Measurements from ENCODE around the gene FALEC. TPM values are rescaled to one million over a fixed set of nuclear protein-coding genes. Genes with fewer than 3 reads are reported as not detected.
"Not testable (repeated sequence)": the region's sequence is repeated elsewhere in the genome, so short reads cannot be mapped to it uniquely, and the experiment has no call there.

The FALEC gene
- total RNA-seq, 2 donors from 2014 or later, result 0.70 to 1.6 TPM

DNA sequence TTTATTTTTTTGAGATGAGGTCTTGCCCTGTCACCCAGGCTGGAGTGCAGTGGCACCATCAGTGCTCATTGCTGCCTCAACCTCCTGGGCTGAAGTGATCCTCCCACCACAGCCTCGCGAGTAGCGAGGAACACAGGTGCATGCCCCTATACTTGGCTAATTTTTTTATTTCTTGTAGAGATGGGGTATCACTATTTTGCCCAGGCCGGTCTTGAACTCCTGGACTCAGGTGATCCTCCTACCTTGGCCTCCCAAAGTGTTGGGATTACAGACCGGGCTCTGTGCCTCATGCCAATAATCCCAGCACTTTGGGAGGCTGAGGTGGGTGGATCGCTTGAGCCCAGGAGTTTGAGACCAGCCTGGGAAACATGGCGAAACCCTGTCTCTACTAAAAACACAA, 65.9 kb downstream of the FALEC start:
- not testable (repeated sequence) for H3K27me3 Mint-ChIP-seq (ENCODE audit: insufficient read depth)

GRCh38 chr1:150581962-150582361, 66.4 kb downstream of the FALEC start:
- H3K27me3 Mint-ChIP-seq (ENCODE audit: insufficient read depth); H3K9me3 Mint-ChIP-seq; H3K4me3 ChIP-seq (ENCODE audit: low read length); H3K4me1 Mint-ChIP-seq; H3K4me3 Mint-ChIP-seq; H3K27ac Mint-ChIP-seq; DNase-seq; H3K9ac ChIP-seq (ENCODE audit: extremely low read depth, low read length, poor library complexity, severe bottlenecking); H3K4me1 ChIP-seq (ENCODE audit: control insufficient read depth, insufficient read depth, low read length); H3K9me3 ChIP-seq (ENCODE audit: control insufficient read depth, low read length); H3K27me3 ChIP-seq (ENCODE audit: control insufficient read depth, insufficient read depth, low read length, poor library complexity, severe bottlenecking); H3K27ac ChIP-seq (ENCODE audit: low read depth, low read length): not testable (repeated sequence)
- H3K36me3 ChIP-seq (ENCODE audit: control insufficient read depth, insufficient read depth, low read length), result peaks cover 20% of the 10 kb centered on the region
- WGBS, 2 experiments (ENCODE audit: insufficient coverage in 1 of 2, insufficient read length in 1 of 2), result 94 to 98% methylated on average over 7 to 14 of the region's 14 CpGs
- H3K36me3 Mint-ChIP-seq (ENCODE audit: low read depth), result peaks cover 32% of the 10 kb centered on the region

More for the DNA sequence above, 65.9 kb downstream of the FALEC start:
- H3K36me3 ChIP-seq (ENCODE audit: control insufficient read depth, insufficient read depth, low read length), result peaks cover 25% of the 10 kb centered on the region
- not testable (repeated sequence) for H3K27ac Mint-ChIP-seq; H3K9ac ChIP-seq (ENCODE audit: extremely low read depth, low read length, poor library complexity, severe bottlenecking); H3K27me3 ChIP-seq (ENCODE audit: control insufficient read depth, insufficient read depth, low read length, poor library complexity, severe bottlenecking); H3K4me3 ChIP-seq (ENCODE audit: low read length); H3K27ac ChIP-seq (ENCODE audit: low read depth, low read length); H3K4me1 ChIP-seq (ENCODE audit: control insufficient read depth, insufficient read depth, low read length); H3K9me3 Mint-ChIP-seq; H3K9me3 ChIP-seq (ENCODE audit: control insufficient read depth, low read length); H3K4me1 Mint-ChIP-seq; DNase-seq; H3K4me3 Mint-ChIP-seq
- 100% methylated on average over 1 to 7 of the region's 7 CpGs for WGBS, 2 experiments (ENCODE audit: insufficient coverage in 1 of 2, insufficient read length in 1 of 2)
- peaks cover 37% of the 10 kb centered on the region for H3K36me3 Mint-ChIP-seq (ENCODE audit: low read depth)

DNA sequence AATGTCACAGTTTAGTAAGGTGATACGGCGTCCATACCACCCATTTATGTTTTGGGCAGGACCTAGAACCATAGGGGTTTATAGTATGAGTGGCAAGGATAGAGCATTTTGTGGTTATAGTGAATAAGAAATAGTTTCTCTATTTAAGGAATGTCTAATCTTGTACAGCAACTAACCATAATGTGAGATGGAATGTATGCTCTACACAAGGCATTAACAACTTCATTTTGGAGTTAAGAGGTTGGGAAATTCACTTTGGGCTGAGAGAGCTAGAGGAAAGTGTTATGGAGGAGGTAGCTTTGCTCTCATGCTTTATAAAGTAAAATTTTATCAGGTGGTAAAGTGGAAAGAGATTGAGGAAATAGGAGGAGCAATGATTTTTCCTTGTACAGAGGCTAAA, 66.8 kb downstream of the FALEC start:
- Mint-ChIP-seq H3K4me3 (no peak overlapping the region), H3K4me1 (no peaks in the 10 kb centered on the region)
- no peak for TF ChIP-seq CTCF (conservative IDR thresholded peaks at IDR 0.05)

More for the DNA sequence above, 66.8 kb downstream of the FALEC start:
- peaks cover 28% of the 10 kb centered on the region for H3K36me3 Mint-ChIP-seq (ENCODE audit: low read depth)
- no peaks in the 10 kb centered on the region for H3K27me3 Mint-ChIP-seq (ENCODE audit: insufficient read depth)
- H3K27ac Mint-ChIP-seq, result no peak overlapping the region
- Histone ChIP-seq H3K4me1 (ENCODE audit: control insufficient read depth, insufficient read depth, low read length) (no peaks in the 10 kb centered on the region), H3K27me3 (ENCODE audit: control insufficient read depth, insufficient read depth, low read length, poor library complexity, severe bottlenecking) (no peaks in the 10 kb centered on the region), H3K9me3 (ENCODE audit: control insufficient read depth, low read length) (no peaks in the 10 kb centered on the region), H3K4me3 (ENCODE audit: low read length) (no peak overlapping the region), H3K9ac (ENCODE audit: extremely low read depth, low read length, poor library complexity, severe bottlenecking) (no peak overlapping the region), H3K27ac (ENCODE audit: low read depth, low read length) (no peak overlapping the region), H3K36me3 (ENCODE audit: control insufficient read depth, insufficient read depth, low read length) (peaks cover 16% of the 10 kb centered on the region)
- DNase-seq, result no peak
- no peaks in the 10 kb centered on the region for H3K9me3 Mint-ChIP-seq
- WGBS, 2 experiments (ENCODE audit: insufficient coverage in 1 of 2, insufficient read length in 1 of 2), result 93 to 100% methylated on average over 2 of the region's 2 CpGs

Small RNAs within 50 kb of the gene (microRNA-seq; reads per million reads assigned to microRNA genes)
- gene MIR4257 (ENCODE audit: borderline microRNAs expressed), result not detected
- gene MIR6878 (ENCODE audit: borderline microRNAs expressed), result not detected

Other genes starting within 250 kb of the FALEC start
- gene APH1A, start 246.7 kb upstream of the FALEC start, total RNA-seq, result 100 to 1,000 TPM; 126 to 131 TPM
- 10 to 100 TPM; 12.4 to 20.5 TPM for gene C1orf54, start 243.0 kb upstream of the FALEC start, total RNA-seq
- 1 to 10 TPM; 3.3 to 6.8 TPM for gene CIART, start 233.2 kb upstream of the FALEC start, total RNA-seq
- 10 to 100 TPM; 89.9 to 95.3 TPM for gene MRPS21, start 221.9 kb upstream of the FALEC start, total RNA-seq
- gene PRPF3, start 194.2 kb upstream of the FALEC start, total RNA-seq, result 10 to 100 TPM; 70.7 to 75.6 TPM
- 10 to 100 TPM; 33.1 to 35.9 TPM for gene RPRD2, start 151.6 kb upstream of the FALEC start, total RNA-seq
- gene TARS2, start 28.3 kb upstream of the FALEC start, total RNA-seq, result 10 to 100 TPM; 32.9 to 39.4 TPM
- gene ECM1, start 7.6 kb upstream of the FALEC start, total RNA-seq, result 1 to 10 TPM; 4.8 to 5.6 TPM
- gene ADAMTSL4, start 33.7 kb downstream of the FALEC start, total RNA-seq, result 1 to 10 TPM; 3.7 to 3.9 TPM
- gene MCL1, start 63.9 kb downstream of the FALEC start, total RNA-seq, result 100 to 1,000 TPM; 133 to 173 TPM
- gene ENSA, start 113.9 kb downstream of the FALEC start, total RNA-seq, result 100 to 1,000 TPM; 266 to 364 TPM
- 10 to 100 TPM; 45.1 to 45.2 TPM for gene GOLPH3L, start 181.4 kb downstream of the FALEC start, total RNA-seq
- gene HORMAD1, start 205.1 kb downstream of the FALEC start, total RNA-seq, result not detected

All from endodermal cell (in vitro differentiated cells).